Heart right ventricle (tissue), 16 donors: ENCODE results near the gene SLAIN2. TPM values are rescaled to one million over a fixed set of nuclear protein-coding genes. Genes with fewer than 3 reads are reported as not detected.

Source experiments
- ATAC-seq, 8 donors: fragments of 200-7000 bp; cut with Tn5 transposase; one replicate each; pipeline ENCODE4 v1.9.1; 2020; ENCODE audit warnings: mild to moderate bottlenecking in 8 of 8, moderate library complexity in 8 of 8, moderate number of reproducible peaks in 1 of 8
- DNase-seq, 2 donors: peaks; one replicate each; pipeline ENCODE4 v3.0.0-alpha.2; 2020
- H3K27ac ChIP-seq, 10 donors: fragments of 200-600 bp; sonication (generic) in 2 of 10; one replicate each; pipeline versions ENCODE4 v1.5.0 to v1.8.0; 2020 to 2022; ENCODE audit warnings: mild to moderate bottlenecking in 3 of 10
- H3K27me3 ChIP-seq, 7 donors: fragments of 200-600 bp; one replicate each; pipeline ENCODE4 v1.8.0; 2021 to 2022; ENCODE audit warnings: mild to moderate bottlenecking in 2 of 7
- H3K36me3 ChIP-seq, 9 donors: fragments of 200-600 bp; sonication (generic) in 1 of 9; one replicate each; pipeline versions ENCODE4 v1.5.0 to v1.8.0; 2020 to 2022; ENCODE audit warnings: mild to moderate bottlenecking in 2 of 9
- H3K4me1 ChIP-seq, 9 donors: fragments of 200-600 bp; sonication (generic) in 1 of 9; one replicate each; pipeline versions ENCODE4 v1.5.0 to v1.8.0; 2020 to 2022; ENCODE audit warnings: mild to moderate bottlenecking in 4 of 9
- H3K4me3 ChIP-seq, 10 donors: fragments of 200-600 bp; sonication (generic) in 2 of 10; one replicate each; pipeline versions ENCODE4 v1.5.0 to v1.8.0; 2020 to 2022; ENCODE audit warnings: mild to moderate bottlenecking in 7 of 10, moderate library complexity in 2 of 10
- H3K9me3 ChIP-seq, 11 donors: fragments of 200-600 bp in 10 of 11; sonication (generic) in 2 of 11; one replicate each; pipeline versions ENCODE4 v1.5.0 to v1.8.0; 2013 to 2022; ENCODE audit warnings: mild to moderate bottlenecking in 2 of 11, control low read depth in 1 of 11, moderate library complexity in 1 of 11
- WGBS, 2 donors: extraction: QIAGEN DNeasy Blood & Tissue Kit; methylation state at CpG; one replicate each; pipeline ENCODE4 v1.1.7; 2013; ENCODE audit warnings: inconsistent platforms in 1 of 2; 5-methylcytosine and 5-hydroxymethylcytosine counted together
- intact Hi-C, 10 donors: fragments of 100-400 bp; cut with DNase I; formaldehyde crosslinking; loops; one replicate each; pipeline versions ENCODE4 v1.11.1 to v1.14.2; 2022
- polyA plus RNA-seq, 2 donors: library from polyadenylated mRNA; stranded (reverse); fragments of 200-250 nt; gene quantifications; one replicate each; pipeline ENCODE4 v1.2.3, GENCODE V29; 2013
- total RNA-seq, 10 donors: library from RNA; stranded (reverse); fragmentation: NEBNext Ultra II Directional in 3 of 10; extraction: Animal tissue kit (Norgen Biotek cat#: 25700) in 3 of 10; gene quantifications; one replicate each; pipeline versions ENCODE4 v1.2.1 to v1.2.4, GENCODE V29; 2021 to 2023
- TF ChIP-seq, protein P1 (sequence below), 9 donors: fragments of 200-600 bp; sonication (generic) in 2 of 9; IDR thresholded peaks; one replicate each; pipeline versions ENCODE4 v1.5.0 to v1.8.0; 2021 to 2022; ENCODE audit warnings: antibody characterized with exemption in 9 of 9, mild to moderate bottlenecking in 5 of 9, moderate library complexity in 1 of 9
- donor health status: Arrhythmogenic right ventricular cardiomyopathy.
- donor health status: ischemic (EF 13 %, LVEDD 7.1; RV severe dilation, severe dysfunction).
- donor health status: healthy with polysubstance abuse.
- donor health status: DM: no; HTN: yes; CAD: no.
- donor health status: DM: no; HTN: no; CAD: no.
- donor health status: ischemic (EF 25% LVEDD 6.9; RV normal size, moderate dysfunction).
- donor health status: ischemic (EF 25% LVEDD 5.7; RV mildly dilated, moderate dysfunction).
- donor health status: healthy.
- donor health status: DM: yes; HTN: yes; CAD: no.
- donor health status: Ischemic cardiomyopathy.
- donor health status: ischemic (EF 35%, LVEDD 5.7; RV mildly dilated, moderate dysfunction).
- donor health status: nonischemic (EF 11% LVEDD 7.7; RV severe dilation, severe dysfunction).
- donor health status: DM: yes; HTN: yes; CAD: no.
- donor health status: PGD.
- donor health status: ischemic (EF 29% LVEDD 5.4; RV normal size, mild dysfunction).
- donor health status: nonischemic (EF 23%, LVEDD 6.1; RV moderate dilation, normal function).

Gene SLAIN2
- total and polyA plus RNA-seq, 12 donors, result 16.4 to 185 (median 131) TPM

DNA sequence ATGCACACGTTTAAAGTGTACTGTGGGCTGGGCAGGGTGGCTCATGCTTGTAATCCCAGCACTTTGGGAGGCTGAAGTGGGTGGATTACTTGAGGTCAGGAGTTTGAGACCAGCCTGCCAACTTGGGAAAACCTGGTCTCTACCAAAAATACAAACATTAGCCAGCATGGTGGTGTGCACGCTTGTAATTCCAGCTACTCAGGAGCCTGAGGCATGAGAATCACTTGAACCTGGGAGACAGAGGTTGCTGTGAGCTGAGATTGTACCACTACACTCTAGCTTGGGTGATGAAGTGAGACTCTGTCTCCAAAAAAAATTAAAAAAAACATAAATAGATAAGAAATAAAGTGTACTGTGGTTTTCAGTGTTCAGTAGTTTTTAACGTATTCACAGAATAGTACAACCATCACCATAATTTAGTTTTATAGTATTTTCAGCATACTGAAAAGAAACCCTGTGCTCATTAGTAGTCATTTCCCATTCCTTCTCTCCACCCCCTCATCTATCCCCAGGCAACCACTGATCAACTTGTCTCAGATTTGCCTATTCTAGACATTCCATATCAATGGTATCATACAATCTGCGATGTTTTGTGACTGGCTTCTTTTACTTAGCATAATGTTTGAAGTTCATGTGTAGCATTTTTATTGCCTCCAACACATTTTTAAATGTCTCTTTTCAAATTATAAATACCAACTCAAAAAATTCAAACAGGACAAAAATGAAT is 19.1 kb downstream of the SLAIN2 start:
- H3K4me1 ChIP-seq, result peaks cover 0 to 42% (median 25%) of the 10 kb centered on the region in 9 donors
- peaks cover 0 to 8% (median 0%) of the 10 kb centered on the region in 9 donors for H3K36me3 ChIP-seq
- no peaks in the 10 kb centered on the region for H3K27me3 ChIP-seq
- no peaks in the 10 kb centered on the region for H3K9me3 ChIP-seq
- no peak for DNase-seq
- peak in 1 of 8 donors; percentile 42 for ATAC-seq
- no peak overlapping the region for H3K4me3 ChIP-seq
- no peak overlapping the region for H3K27ac ChIP-seq
- TF ChIP-seq, protein P1, sequence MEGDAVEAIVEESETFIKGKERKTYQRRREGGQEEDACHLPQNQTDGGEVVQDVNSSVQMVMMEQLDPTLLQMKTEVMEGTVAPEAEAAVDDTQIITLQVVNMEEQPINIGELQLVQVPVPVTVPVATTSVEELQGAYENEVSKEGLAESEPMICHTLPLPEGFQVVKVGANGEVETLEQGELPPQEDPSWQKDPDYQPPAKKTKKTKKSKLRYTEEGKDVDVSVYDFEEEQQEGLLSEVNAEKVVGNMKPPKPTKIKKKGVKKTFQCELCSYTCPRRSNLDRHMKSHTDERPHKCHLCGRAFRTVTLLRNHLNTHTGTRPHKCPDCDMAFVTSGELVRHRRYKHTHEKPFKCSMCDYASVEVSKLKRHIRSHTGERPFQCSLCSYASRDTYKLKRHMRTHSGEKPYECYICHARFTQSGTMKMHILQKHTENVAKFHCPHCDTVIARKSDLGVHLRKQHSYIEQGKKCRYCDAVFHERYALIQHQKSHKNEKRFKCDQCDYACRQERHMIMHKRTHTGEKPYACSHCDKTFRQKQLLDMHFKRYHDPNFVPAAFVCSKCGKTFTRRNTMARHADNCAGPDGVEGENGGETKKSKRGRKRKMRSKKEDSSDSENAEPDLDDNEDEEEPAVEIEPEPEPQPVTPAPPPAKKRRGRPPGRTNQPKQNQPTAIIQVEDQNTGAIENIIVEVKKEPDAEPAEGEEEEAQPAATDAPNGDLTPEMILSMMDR (IDR thresholded peaks at IDR 0.05), result no peak
- intact Hi-C loops, result no loop called here
- WGBS, 2 donors, result 62 to 67% methylated on average over 4 of the region's 4 CpGs

DNA sequence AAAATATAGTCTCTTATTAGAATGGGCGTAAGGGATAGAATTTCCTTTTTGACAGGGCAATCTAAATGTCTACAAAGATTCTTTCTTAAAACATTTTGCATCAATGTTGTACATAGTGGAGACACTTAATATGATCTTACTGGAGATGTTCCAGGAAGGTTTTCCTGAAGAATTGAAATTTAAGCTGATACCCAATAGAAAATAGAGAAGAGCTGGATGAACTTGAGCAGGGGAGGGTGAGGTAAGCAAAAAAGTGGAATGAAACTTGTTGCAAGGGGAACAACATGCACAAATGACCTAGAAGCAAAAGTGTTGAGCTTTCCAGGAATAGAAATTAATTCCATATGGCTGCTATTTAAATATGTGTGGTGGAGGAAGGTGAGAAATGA is 19.7 kb downstream of the SLAIN2 start:
- Histone ChIP-seq H3K36me3 (peaks cover 0 to 8% (median 0%) of the 10 kb centered on the region in 9 donors), H3K27me3 (no peaks in the 10 kb centered on the region), H3K4me1 (peaks cover 0 to 44% (median 24%) of the 10 kb centered on the region in 9 donors), H3K27ac (no peak overlapping the region), H3K9me3 (no peaks in the 10 kb centered on the region), H3K4me3 (no peak overlapping the region)
- TF ChIP-seq, protein P1 (IDR thresholded peaks at IDR 0.05), result no peak
- 92 to 97% methylated on average over 1 of the region's 1 CpG for WGBS, 2 donors
- intact Hi-C loops, result no loop called here
- ATAC-seq (no peak), DNase-seq (no peak)

DNA sequence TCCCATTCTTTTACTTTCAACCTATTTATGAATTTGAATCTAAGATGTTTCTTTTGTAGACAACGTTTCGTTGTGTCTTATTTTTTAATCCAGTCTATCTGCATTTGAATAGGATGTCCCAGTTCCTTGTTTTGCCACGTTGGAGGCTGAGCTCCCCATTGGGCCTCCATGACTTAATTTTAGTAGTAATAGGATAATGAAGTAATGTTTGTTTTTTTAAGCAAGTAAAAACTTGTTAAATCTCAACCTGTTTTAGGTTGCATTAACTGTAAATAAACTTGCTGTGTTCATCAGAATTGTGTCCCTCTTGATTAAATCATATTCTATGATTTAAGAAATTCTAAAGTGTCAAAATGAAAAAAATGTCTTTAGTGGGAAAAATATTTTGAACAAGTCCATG is 25.3 kb downstream of the SLAIN2 start:
- WGBS, 2 donors, result 50 to 55% methylated on average over 3 of the region's 3 CpGs

DNA sequence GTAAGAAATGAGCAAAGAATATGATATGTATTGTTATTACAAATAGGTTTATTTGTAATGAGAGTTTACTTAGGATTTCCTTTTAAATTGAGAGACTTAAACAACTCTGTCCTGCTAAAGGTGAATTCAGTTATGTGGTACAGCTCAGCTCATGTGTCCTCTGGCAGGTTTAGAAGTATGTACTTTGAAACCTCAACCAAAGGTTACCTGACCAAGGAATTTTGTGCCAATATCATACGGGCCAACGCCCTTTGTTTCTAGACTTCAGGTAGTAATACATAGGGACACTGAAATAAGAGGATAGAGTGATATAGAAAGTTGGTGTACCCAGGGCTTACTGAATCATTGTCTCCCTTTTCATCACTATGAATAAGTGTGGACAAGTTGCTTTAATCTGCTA is 25.7 kb downstream of the SLAIN2 start:
- 90 to 92% methylated on average over 2 of the region's 2 CpGs for WGBS, 2 donors
- DNase-seq, result no peak

More for the DNA sequence above, 25.3 kb downstream of the SLAIN2 start:
- TF ChIP-seq, protein P1 (IDR thresholded peaks at IDR 0.05), result no peak
- Histone ChIP-seq H3K27ac (no peak overlapping the region), H3K4me3 (no peak overlapping the region), H3K27me3 (no peaks in the 10 kb centered on the region), H3K4me1 (peaks cover 0 to 42% (median 11%) of the 10 kb centered on the region in 9 donors), H3K9me3 (no peaks in the 10 kb centered on the region), H3K36me3 (no peaks in the 10 kb centered on the region)
- intact Hi-C loops, result no loop called here
- no peak for DNase-seq
- ATAC-seq, result no peak

More for the DNA sequence above, 25.7 kb downstream of the SLAIN2 start:
- TF ChIP-seq, protein P1 (IDR thresholded peaks at IDR 0.05), result no peak
- no peak for ATAC-seq
- no peak overlapping the region for H3K4me3 ChIP-seq
- H3K36me3 ChIP-seq, result no peaks in the 10 kb centered on the region
- H3K27me3 ChIP-seq, result no peaks in the 10 kb centered on the region
- H3K27ac ChIP-seq, result no peak overlapping the region
- intact Hi-C loops, result no loop called here
- no peaks in the 10 kb centered on the region for H3K9me3 ChIP-seq
- H3K4me1 ChIP-seq, result peaks cover 0 to 38% (median 10%) of the 10 kb centered on the region in 9 donors
